ENCODE measurements around the gene MAP2.

The MAP2 gene

GRCh38 chr2:209424781-209425470 is 1.1 kb downstream of the MAP2 start:
- FAIRE-seq, result no peak
- DNase-seq (ENCODE audit: insufficient read length, low spot score), result no peak

GRCh38 chr2:209425471-209426071 is 1.7 kb downstream of the MAP2 start:
- FAIRE-seq (no peak), DNase-seq (ENCODE audit: insufficient read length, low spot score) (no peak)

GRCh38 chr2:209426432-209426831 is 2.6 kb downstream of the MAP2 start:
- no peak for FAIRE-seq
- DNase-seq (ENCODE audit: insufficient read length, low spot score), result no peak

GRCh38 chr2:209431701-209432100 is 7.9 kb downstream of the MAP2 start:
- no peak for DNase-seq (ENCODE audit: insufficient read length, low spot score)
- FAIRE-seq, result no peak

DNA sequence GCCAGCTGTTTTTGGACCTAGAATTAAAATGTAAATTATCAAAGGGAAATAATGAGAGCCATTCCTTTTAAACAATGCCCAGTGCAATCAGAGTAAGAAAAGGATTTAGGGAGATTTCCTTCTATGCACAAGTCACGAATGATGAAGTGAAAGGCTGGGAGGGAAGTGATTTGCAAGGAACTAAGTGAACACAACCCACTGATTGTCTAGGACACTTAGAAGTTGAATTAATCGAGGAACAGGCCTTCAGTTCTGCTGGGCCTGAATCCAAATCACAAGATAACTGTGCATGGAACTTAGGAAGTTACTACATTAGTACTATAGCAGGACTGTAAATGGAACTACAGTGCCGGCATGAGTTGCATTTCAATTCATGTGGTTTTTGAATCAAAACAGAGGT is 17.7 kb downstream of the MAP2 start:
- no peak for FAIRE-seq
- no peak for DNase-seq (ENCODE audit: insufficient read length, low spot score)

GRCh38 chr2:209442939-209443338 is 19.1 kb downstream of the MAP2 start:
- DNase-seq (ENCODE audit: insufficient read length, low spot score) (no peak), FAIRE-seq (no peak)

GRCh38 chr2:209445485-209445884 is 21.6 kb downstream of the MAP2 start:
- DNase-seq (ENCODE audit: insufficient read length, low spot score) (no peak), FAIRE-seq (no peak)

DNA sequence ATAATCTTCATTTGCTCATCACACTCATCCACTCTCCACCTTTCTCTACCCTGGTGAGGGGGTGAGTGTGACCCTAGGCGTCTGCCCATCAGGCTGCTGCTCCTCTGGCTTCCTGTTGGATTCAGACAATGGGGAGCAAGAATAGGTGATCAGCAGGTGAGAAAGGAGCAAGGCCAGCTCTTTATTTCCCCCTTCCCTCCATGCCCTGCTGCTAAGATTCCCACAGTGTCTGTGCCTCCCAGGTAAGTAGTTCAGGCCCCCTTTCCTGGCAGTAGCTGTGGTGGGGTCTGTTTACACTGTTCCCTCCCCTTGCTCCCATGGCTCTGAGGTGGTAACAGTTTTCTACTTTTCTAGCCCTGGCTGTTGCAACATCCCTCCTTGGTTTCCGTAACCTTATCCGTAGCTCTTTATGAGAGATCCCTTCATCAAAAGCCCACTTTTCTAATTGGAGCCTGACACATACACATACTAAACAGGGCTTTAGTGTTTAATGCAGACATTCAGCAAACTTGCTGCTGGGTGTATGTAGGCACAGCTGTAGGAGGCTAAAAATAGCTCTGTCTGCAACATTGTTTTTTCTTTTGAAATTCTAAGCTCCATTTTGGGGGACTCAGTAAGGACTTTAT is 27.5 kb downstream of the MAP2 start:
- FAIRE-seq (no peak), DNase-seq (ENCODE audit: insufficient read length, low spot score) (no peak)

- no peak for FAIRE-seq
These were observed 32.6 kb downstream of the MAP2 start for GRCh38 chr2:209456489-209456888.

GRCh38 chr2:209458008-209458979 is 34.4 kb downstream of the MAP2 start:
- no peak for DNase-seq (ENCODE audit: insufficient read length, low spot score)
- no peak for FAIRE-seq

More at GRCh38 chr2:209456489-209456888, 32.6 kb downstream of the MAP2 start:
- DNase-seq (ENCODE audit: insufficient read length, low spot score), result no peak

- DNase-seq (ENCODE audit: insufficient read length, low spot score) (no peak), FAIRE-seq (no peak)
These were observed 35.5 kb downstream of the MAP2 start for GRCh38 chr2:209459359-209459758.

- FAIRE-seq (no peak), DNase-seq (ENCODE audit: insufficient read length, low spot score) (no peak)
These were observed 36.4 kb downstream of the MAP2 start for GRCh38 chr2:209460151-209460761.

GRCh38 chr2:209463226-209463625 is 39.4 kb downstream of the MAP2 start:
- no peak for DNase-seq (ENCODE audit: insufficient read length, low spot score)
- no peak for FAIRE-seq

GRCh38 chr2:209463835-209464234 is 40.0 kb downstream of the MAP2 start:
- no peak for DNase-seq (ENCODE audit: insufficient read length, low spot score)

DNA sequence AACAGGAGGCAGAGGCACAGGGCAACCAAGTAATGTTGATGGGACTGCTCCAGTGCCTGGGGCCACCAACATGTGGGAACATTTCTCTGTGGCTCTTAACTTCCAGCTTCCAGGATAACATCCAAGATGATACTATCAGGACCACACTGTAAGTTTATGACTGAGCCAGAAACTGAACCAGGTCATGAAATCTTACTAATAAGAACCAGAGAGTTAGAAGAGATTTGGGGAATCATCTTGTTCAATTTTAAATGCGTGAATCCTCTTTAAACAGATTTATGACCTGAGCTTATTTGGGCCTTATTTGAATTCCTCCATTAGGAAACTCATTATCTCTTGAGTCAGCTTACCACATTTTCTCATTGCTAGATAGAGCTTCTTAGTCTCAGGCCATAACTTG is 45.0 kb downstream of the MAP2 start:
- FAIRE-seq, result no peak
- DNase-seq (ENCODE audit: insufficient read length, low spot score), result no peak

More at GRCh38 chr2:209463835-209464234, 40.0 kb downstream of the MAP2 start:
- no peak for FAIRE-seq

- FAIRE-seq (no peak), DNase-seq (ENCODE audit: insufficient read length, low spot score) (no peak)
These were observed 45.6 kb downstream of the MAP2 start for GRCh38 chr2:209469481-209469880.

DNA sequence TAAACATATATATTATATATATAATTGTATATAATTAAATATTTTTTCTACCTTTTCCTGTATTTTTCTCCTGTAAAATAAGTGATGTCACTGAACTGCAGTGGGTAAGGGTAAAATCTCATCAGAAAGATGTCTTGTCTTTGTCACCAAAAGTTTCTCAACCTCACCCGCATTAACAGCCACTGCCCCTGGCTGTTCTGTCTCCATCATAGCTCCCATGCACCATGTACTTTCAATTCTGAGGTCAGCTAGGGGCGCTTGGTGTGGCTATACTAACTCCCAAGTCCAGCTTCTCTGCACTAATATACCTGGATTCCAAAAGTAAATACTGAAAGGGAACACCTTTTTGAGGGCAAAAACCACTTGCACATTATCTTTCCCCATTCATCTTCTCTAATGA is 46.6 kb downstream of the MAP2 start:
- DNase-seq (ENCODE audit: insufficient read length, low spot score) (no peak), FAIRE-seq (no peak)

GRCh38 chr2:209471037-209471436 is 47.2 kb downstream of the MAP2 start:
- FAIRE-seq (no peak), DNase-seq (ENCODE audit: insufficient read length, low spot score) (no peak)

- FAIRE-seq, result no peak
- DNase-seq (ENCODE audit: insufficient read length, low spot score), result no peak
These were observed 48.4 kb downstream of the MAP2 start for GRCh38 chr2:209472112-209472832.

DNA sequence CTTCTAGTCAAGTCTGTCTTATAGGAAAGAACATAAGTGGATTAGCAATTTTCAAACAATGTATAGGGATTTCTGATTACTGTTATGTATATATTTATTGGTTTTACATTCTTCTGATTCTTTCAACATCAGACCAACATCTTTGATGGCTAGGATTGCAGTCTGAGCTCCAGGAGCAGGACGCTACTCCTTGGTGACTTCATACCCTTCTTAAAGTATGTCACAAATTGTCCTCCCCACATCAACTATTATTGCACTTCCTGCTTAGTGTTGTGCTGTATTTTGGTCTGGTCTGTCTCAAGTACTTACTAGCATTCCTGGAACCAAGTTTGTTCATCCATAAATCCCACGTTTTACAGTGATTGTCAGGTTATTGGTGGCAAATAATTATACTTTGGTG is 49.0 kb downstream of the MAP2 start:
- DNase-seq (ENCODE audit: insufficient read length, low spot score), result no peak
- no peak for FAIRE-seq
